SK-N-SH treated with all-trans-retinoic acid at 6 μM for 48 hours (cell line): Measurements from ENCODE around the gene PRSS8.

Experiments
- ATAC-seq: fragments of 200-7000 bp; cut with Tn5 transposase; 3 replicates; pipeline ENCODE4 v1.9.1; 2020; ENCODE audit warnings: mild to moderate bottlenecking, moderate library complexity
- ARNTL ChIP-seq: fragments of 450-650 bp; formaldehyde crosslinking; IDR thresholded peaks from 2 replicates; pipeline ENCODE4 v1.5.0; 2020; ENCODE audit warnings: low read depth, mild to moderate bottlenecking, moderate library complexity, borderline replicate concordance
- BACH2 ChIP-seq: fragments of 250-450 bp; sonication (Bioruptor Pico); IDR thresholded peaks from 2 replicates; pipeline ENCODE4 v1.9.0; 2021; ENCODE audit warnings: mild to moderate bottlenecking, borderline replicate concordance
- CREB5 ChIP-seq: fragments of 250-450 bp; sonication (Bioruptor Pico); IDR thresholded peaks from 2 replicates; pipeline ENCODE4 v1.5.1; 2020; ENCODE audit warnings: low read depth, mild to moderate bottlenecking, moderate library complexity
- CSDC2 ChIP-seq: fragments of 250-450 bp; sonication (Bioruptor Pico); IDR thresholded peaks from 2 replicates; pipeline ENCODE4 v1.5.0; 2020; ENCODE audit warnings: mild to moderate bottlenecking, moderate library complexity
- ESRRG ChIP-seq: fragments of 250-450 bp; sonication (Bioruptor Pico); IDR thresholded peaks from 2 replicates; pipeline ENCODE4 v1.6.1; 2021; ENCODE audit warnings: mild to moderate bottlenecking
- GLIS3 ChIP-seq: fragments of 250-450 bp; sonication (Bioruptor Pico); IDR thresholded peaks from 2 replicates; pipeline ENCODE4 v1.5.0; 2020; ENCODE audit warnings: mild to moderate bottlenecking, moderate library complexity
- OSR1 ChIP-seq: fragments of 250-450 bp; sonication (Bioruptor Pico); IDR thresholded peaks from 2 replicates; pipeline ENCODE4 v1.8.0; 2022; ENCODE audit warnings: moderate library complexity, mild to moderate bottlenecking, inconsistent platforms
- POU6F1 ChIP-seq: fragments of 250-450 bp; sonication (Bioruptor Pico); IDR thresholded peaks from 2 replicates; pipeline ENCODE4 v1.8.0; 2021; ENCODE audit warnings: low read depth, mild to moderate bottlenecking, moderate library complexity, borderline replicate concordance
- RARB ChIP-seq: fragments of 250-450 bp; sonication (Bioruptor Pico); IDR thresholded peaks from 2 replicates; pipeline ENCODE4 v1.8.0; 2021; ENCODE audit warnings: mild to moderate bottlenecking, moderate library complexity
- SNAI2 ChIP-seq: fragments of 250-450 bp; sonication (Bioruptor Pico); IDR thresholded peaks from 2 replicates; pipeline ENCODE4 v1.5.0; 2020; ENCODE audit warnings: mild to moderate bottlenecking, moderate library complexity
- TCF4 ChIP-seq: fragments of 250-450 bp; sonication (Bioruptor Pico); IDR thresholded peaks from 2 replicates; pipeline ENCODE4 v1.8.0; 2021; ENCODE audit warnings: mild to moderate bottlenecking, moderate library complexity, borderline replicate concordance
- TOX ChIP-seq: fragments of 250-450 bp; sonication (Bioruptor Pico); IDR thresholded peaks from 2 replicates; pipeline ENCODE4 v1.8.0; 2021; ENCODE audit warnings: mild to moderate bottlenecking, moderate library complexity, borderline replicate concordance
- TSHZ2 ChIP-seq: fragments of 250-450 bp; sonication (Bioruptor Pico); IDR thresholded peaks from 2 replicates; pipeline ENCODE4 v1.5.0; 2020; ENCODE audit warnings: mild to moderate bottlenecking, moderate library complexity
- ZC3H10 ChIP-seq: fragments of 250-450 bp; sonication (Bioruptor Pico); IDR thresholded peaks from 2 replicates; pipeline ENCODE4 v1.5.1; 2021; ENCODE audit warnings: mild to moderate bottlenecking, moderate library complexity
- ZFP3 ChIP-seq: fragments of 250-450 bp; sonication (Bioruptor Pico); IDR thresholded peaks from 2 replicates; pipeline ENCODE4 v1.5.0; 2020; ENCODE audit warnings: mild to moderate bottlenecking, moderate library complexity
- ZFP30 ChIP-seq: fragments of 450-650 bp; formaldehyde crosslinking; IDR thresholded peaks from 2 replicates; pipeline ENCODE4 v1.5.0; 2022; ENCODE audit warnings: mild to moderate bottlenecking, moderate library complexity
- ZNF565 ChIP-seq: fragments of 450-650 bp; formaldehyde crosslinking; conservative IDR thresholded peaks from 2 replicates; pipeline ENCODE4 v1.5.0; 2020; ENCODE audit warnings: low read depth, mild to moderate bottlenecking, moderate library complexity
- ZNF70 ChIP-seq: fragments of 450-650 bp; formaldehyde crosslinking; IDR thresholded peaks from 2 replicates; pipeline ENCODE4 v1.5.0; 2020; ENCODE audit warnings: mild to moderate bottlenecking, moderate library complexity
- ZNF8 ChIP-seq: fragments of 450-650 bp; formaldehyde crosslinking; IDR thresholded peaks from 2 replicates; pipeline ENCODE4 v1.5.0; 2020; ENCODE audit warnings: mild to moderate bottlenecking, moderate library complexity
- TF ChIP-seq, protein P1 (sequence below): fragments of 250-450 bp; sonication (Bioruptor Pico); IDR thresholded peaks from 2 replicates; pipeline ENCODE4 v1.5.1; 2021; ENCODE audit warnings: mild to moderate bottlenecking, moderate library complexity
- TF ChIP-seq, protein P2 (sequence below): fragments of 250-450 bp; sonication (Bioruptor Pico); IDR thresholded peaks from 2 replicates; pipeline ENCODE4 v1.8.0; 2020; ENCODE audit warnings: mild to moderate bottlenecking, moderate library complexity, borderline replicate concordance

Gene PRSS8

DNA sequence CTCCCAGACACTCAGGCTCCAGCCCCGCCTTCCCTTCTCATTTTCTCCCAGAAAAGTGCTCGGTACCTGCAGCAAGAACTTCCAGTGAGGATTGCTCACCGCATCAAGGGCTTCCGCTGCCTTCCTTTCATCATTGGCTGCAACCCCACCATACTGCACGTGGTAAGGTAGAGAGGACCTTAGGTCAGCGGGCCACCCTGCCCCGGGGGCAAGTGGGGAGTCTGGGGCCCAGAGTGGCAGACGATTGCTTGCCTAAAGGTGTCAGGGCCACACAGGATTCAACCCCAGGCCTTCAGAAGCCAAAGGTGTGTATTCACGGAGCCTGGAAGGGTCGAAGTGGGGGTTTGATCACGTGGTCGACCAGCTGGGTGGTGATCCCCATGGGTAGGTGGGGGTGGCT, 25.9 kb downstream of the PRSS8 start (continued):
- TF ChIP-seq, protein P1, sequence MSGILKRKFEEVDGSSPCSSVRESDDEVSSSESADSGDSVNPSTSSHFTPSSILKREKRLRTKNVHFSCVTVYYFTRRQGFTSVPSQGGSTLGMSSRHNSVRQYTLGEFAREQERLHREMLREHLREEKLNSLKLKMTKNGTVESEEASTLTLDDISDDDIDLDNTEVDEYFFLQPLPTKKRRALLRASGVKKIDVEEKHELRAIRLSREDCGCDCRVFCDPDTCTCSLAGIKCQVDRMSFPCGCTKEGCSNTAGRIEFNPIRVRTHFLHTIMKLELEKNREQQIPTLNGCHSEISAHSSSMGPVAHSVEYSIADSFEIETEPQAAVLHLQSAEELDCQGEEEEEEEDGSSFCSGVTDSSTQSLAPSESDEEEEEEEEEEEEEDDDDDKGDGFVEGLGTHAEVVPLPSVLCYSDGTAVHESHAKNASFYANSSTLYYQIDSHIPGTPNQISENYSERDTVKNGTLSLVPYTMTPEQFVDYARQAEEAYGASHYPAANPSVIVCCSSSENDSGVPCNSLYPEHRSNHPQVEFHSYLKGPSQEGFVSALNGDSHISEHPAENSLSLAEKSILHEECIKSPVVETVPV (CRISPR knock-in tag) = no peak
- TF ChIP-seq ZNF565 (no peak), ZFP3 (CRISPR knock-in tag) (no peak), OSR1 (no peak)

- no peak for TF ChIP-seq CSDC2 (CRISPR knock-in tag)
- TF ChIP-seq RARB (CRISPR knock-in tag) = no peak
- no peak for TF ChIP-seq POU6F1 (CRISPR knock-in tag)
- TF ChIP-seq ARNTL (CRISPR knock-in tag) = no peak
- no peak for TF ChIP-seq TOX (CRISPR knock-in tag)
- no peak for TF ChIP-seq ESRRG (CRISPR knock-in tag)
- TF ChIP-seq TSHZ2 (CRISPR knock-in tag) = no peak
- no peak for TF ChIP-seq ZFP30 (CRISPR knock-in tag)
- no peak for TF ChIP-seq GLIS3 (CRISPR knock-in tag)
- TF ChIP-seq OSR1 = no peak
- no peak for TF ChIP-seq ZFP3 (CRISPR knock-in tag)
- TF ChIP-seq ZNF565 = no peak
- no peak for TF ChIP-seq BACH2 (CRISPR knock-in tag)
- TF ChIP-seq, protein P2, sequence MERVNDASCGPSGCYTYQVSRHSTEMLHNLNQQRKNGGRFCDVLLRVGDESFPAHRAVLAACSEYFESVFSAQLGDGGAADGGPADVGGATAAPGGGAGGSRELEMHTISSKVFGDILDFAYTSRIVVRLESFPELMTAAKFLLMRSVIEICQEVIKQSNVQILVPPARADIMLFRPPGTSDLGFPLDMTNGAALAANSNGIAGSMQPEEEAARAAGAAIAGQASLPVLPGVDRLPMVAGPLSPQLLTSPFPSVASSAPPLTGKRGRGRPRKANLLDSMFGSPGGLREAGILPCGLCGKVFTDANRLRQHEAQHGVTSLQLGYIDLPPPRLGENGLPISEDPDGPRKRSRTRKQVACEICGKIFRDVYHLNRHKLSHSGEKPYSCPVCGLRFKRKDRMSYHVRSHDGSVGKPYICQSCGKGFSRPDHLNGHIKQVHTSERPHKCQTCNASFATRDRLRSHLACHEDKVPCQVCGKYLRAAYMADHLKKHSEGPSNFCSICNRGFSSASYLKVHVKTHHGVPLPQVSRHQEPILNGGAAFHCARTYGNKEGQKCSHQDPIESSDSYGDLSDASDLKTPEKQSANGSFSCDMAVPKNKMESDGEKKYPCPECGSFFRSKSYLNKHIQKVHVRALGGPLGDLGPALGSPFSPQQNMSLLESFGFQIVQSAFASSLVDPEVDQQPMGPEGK = no peak
- TF ChIP-seq TCF4 (CRISPR knock-in tag) = no peak
- TF ChIP-seq ZC3H10 = no peak
- peak; percentile 15 for ATAC-seq
These were observed 26.6 kb downstream of the PRSS8 start for GRCh38 chr16:31108794-31109558.

DNA sequence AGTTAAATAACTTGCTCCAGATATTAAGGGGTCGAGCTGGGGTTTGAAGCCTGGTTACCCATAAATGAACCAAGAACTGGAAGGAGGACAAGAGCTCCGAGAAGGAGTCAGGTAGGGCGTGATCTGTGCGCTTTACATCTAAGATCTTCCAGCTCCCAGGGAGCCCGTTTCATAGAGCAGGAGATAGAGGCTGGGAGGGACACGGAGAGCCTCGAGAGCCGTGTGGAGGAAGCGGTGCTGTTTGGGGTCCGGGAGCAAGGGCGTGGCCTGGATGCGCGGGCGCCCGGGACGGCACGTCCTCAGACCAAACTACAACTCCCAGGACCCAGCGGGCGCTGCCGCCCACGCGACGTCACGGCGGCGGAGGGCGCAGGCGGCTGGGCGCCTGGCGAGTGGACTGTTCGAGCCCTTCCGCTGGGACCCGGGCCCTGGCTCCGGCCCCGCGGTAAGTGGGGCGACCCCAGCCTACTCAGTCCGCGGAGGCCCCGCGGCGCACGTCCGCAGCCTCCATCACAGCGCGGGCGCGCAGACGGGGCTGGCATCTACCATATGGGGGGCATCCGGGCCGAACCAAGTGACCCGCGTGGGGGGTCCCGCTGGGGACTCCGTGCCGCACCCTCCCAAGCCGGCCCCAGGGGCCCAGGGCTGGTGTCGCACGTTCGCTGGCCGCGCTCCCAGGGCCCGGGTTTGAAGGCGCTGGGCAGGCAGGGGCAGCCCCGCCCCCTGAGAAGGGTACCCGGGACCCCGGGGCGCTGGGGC, 27.3 kb downstream of the PRSS8 start, which contains the start of gene BCKDK:
Gene BCKDK (plus strand): TSS at position 352 of the 759 bp plus-strand sequence. CDS start 838 bp downstream, outside the sequence.
- ATAC-seq = peak; percentile 98
- TF ChIP-seq ZFP30 (CRISPR knock-in tag) (no peak), ZNF565 (no peak), TCF4 (CRISPR knock-in tag) (no peak), ARNTL (CRISPR knock-in tag) (no peak), RARB (CRISPR knock-in tag) (no peak), CSDC2 (CRISPR knock-in tag) (no peak), SNAI2 (CRISPR knock-in tag) (no peak), ESRRG (CRISPR knock-in tag) (no peak), CREB5 (no peak), ZNF70 (no peak), ZNF8 (no peak)
